ENCODE measurements around the gene TNIK. TPM values are rescaled to one million over a fixed set of nuclear protein-coding genes. Genes with fewer than 3 reads are reported as not detected.
A peak's percentile ranks its signal among the peaks of the same experiment; 100 is the strongest.

Gene TNIK
- total RNA-seq, 1 donor, result 7.3 TPM

GRCh38 chr3:171181907-171182690, 278.1 kb downstream of the TNIK start:
- DNase-seq (ENCODE audit: low read depth in 2 of 3, low spot score in 2 of 3), result no peak

- no peak for DNase-seq (ENCODE audit: low read depth in 2 of 3, low spot score in 2 of 3)
Measured at GRCh38 chr3:171178714-171179113, 281.5 kb downstream of the TNIK start.

GRCh38 chr3:171177553-171177952, 282.7 kb downstream of the TNIK start:
- DNase-seq (ENCODE audit: low read depth in 2 of 3, low spot score in 2 of 3), result no peak

- DNase-seq (ENCODE audit: low read depth in 2 of 3, low spot score in 2 of 3), result no peak
Measured at GRCh38 chr3:171177056-171177455, 283.1 kb downstream of the TNIK start.

- no peak for DNase-seq (ENCODE audit: low read depth in 2 of 3, low spot score in 2 of 3)
Measured at GRCh38 chr3:171176244-171176933, 283.8 kb downstream of the TNIK start.

GRCh38 chr3:171175741-171176234, 284.4 kb downstream of the TNIK start:
- no peak for DNase-seq (ENCODE audit: low read depth in 2 of 3, low spot score in 2 of 3)

- peak in 1 of 3 donors; percentile 77 for DNase-seq (ENCODE audit: low read depth in 2 of 3, low spot score in 2 of 3)
Measured at GRCh38 chr3:171173736-171174135, 286.5 kb downstream of the TNIK start.

GRCh38 chr3:171172070-171172469, 288.1 kb downstream of the TNIK start:
- no peak for DNase-seq (ENCODE audit: low read depth in 2 of 3, low spot score in 2 of 3)

GRCh38 chr3:171169866-171170265, 290.3 kb downstream of the TNIK start:
- no peak for DNase-seq (ENCODE audit: low read depth in 2 of 3, low spot score in 2 of 3)

- no peak for DNase-seq (ENCODE audit: low read depth in 2 of 3, low spot score in 2 of 3)
Measured at GRCh38 chr3:171169443-171169842, 290.8 kb downstream of the TNIK start.

GRCh38 chr3:171168551-171168950, 291.7 kb downstream of the TNIK start:
- DNase-seq (ENCODE audit: low read depth in 2 of 3, low spot score in 2 of 3), result no peak

GRCh38 chr3:171168086-171168485, 292.1 kb downstream of the TNIK start:
- no peak for DNase-seq (ENCODE audit: low read depth in 2 of 3, low spot score in 2 of 3)

- DNase-seq (ENCODE audit: low read depth in 2 of 3, low spot score in 2 of 3), result no peak
Measured at GRCh38 chr3:171165983-171166382, 294.2 kb downstream of the TNIK start.

GRCh38 chr3:171165499-171165921, 294.7 kb downstream of the TNIK start:
- no peak for DNase-seq (ENCODE audit: low read depth in 2 of 3, low spot score in 2 of 3)

- no peak for DNase-seq (ENCODE audit: low read depth in 2 of 3, low spot score in 2 of 3)
Measured at GRCh38 chr3:171164067-171164465, 296.1 kb downstream of the TNIK start.

GRCh38 chr3:171163101-171164066, 296.8 kb downstream of the TNIK start:
- DNase-seq (ENCODE audit: low read depth in 2 of 3, low spot score in 2 of 3), result peak in 1 of 3 donors; percentile 39

GRCh38 chr3:171160325-171160724, 299.9 kb downstream of the TNIK start:
- DNase-seq (ENCODE audit: low read depth in 2 of 3, low spot score in 2 of 3), result no peak

GRCh38 chr3:171159822-171160157, 300.4 kb downstream of the TNIK start:
- DNase-seq (ENCODE audit: low read depth in 2 of 3, low spot score in 2 of 3), result no peak

- DNase-seq (ENCODE audit: low read depth in 2 of 3, low spot score in 2 of 3), result no peak
Measured at GRCh38 chr3:171159024-171159821, 301.0 kb downstream of the TNIK start.

GRCh38 chr3:171157980-171158379, 302.2 kb downstream of the TNIK start:
- no peak for DNase-seq (ENCODE audit: low read depth in 2 of 3, low spot score in 2 of 3)
